HG02970 (cell line): ENCODE results near the gene XKRX.

Experiments
- ATAC-seq: cut with Tn5 transposase; IDR thresholded peaks from one replicate; pipeline ENCODE4 v1.9.1; 2021; ENCODE audit warnings: mild to moderate bottlenecking, moderate library complexity, moderate number of reproducible peaks; ENCODE audit not compliant: unreplicated experiment, low FRiP score

The XKRX gene

GRCh38 chrX:100904433-100904832 is 24.3 kb downstream of the XKRX start:
- no peak for ATAC-seq

GRCh38 chrX:100895365-100896075 is 33.2 kb downstream of the XKRX start:
- ATAC-seq = no peak

GRCh38 chrX:100883654-100884053 is 45.1 kb downstream of the XKRX start:
- no peak for ATAC-seq

GRCh38 chrX:100880368-100880767 is 48.3 kb downstream of the XKRX start:
- ATAC-seq = no peak

- no peak for ATAC-seq
Observed at GRCh38 chrX:100874325-100874724, 54.4 kb downstream of the XKRX start, which contains the start of gene NOX1. NOX1 (minus strand) TSS chrX:100874359; CDS start chrX:100874139, 220 bp downstream.

- ATAC-seq = no peak
Observed at GRCh38 chrX:100871594-100872560, 56.8 kb downstream of the XKRX start.

GRCh38 chrX:100870527-100870926 is 58.2 kb downstream of the XKRX start:
- no peak for ATAC-seq

- ATAC-seq = no peak
Observed at GRCh38 chrX:100868273-100868672, 60.4 kb downstream of the XKRX start.

- no peak for ATAC-seq
Observed at GRCh38 chrX:100864657-100865391, 63.9 kb downstream of the XKRX start.
